ENCODE data around the gene RPTOR.

The RPTOR gene

GRCh38 chr17:80887639-80888175 is 343.1 kb downstream of the RPTOR start:
- no peak for DNase-seq

GRCh38 chr17:80888276-80889160 is 343.9 kb downstream of the RPTOR start:
- no peak for DNase-seq

GRCh38 chr17:80889231-80890195 is 344.9 kb downstream of the RPTOR start:
- DNase-seq, result no peak

- DNase-seq, result no peak
Observed at GRCh38 chr17:80890196-80890920, 345.7 kb downstream of the RPTOR start.

- DNase-seq, result no peak
Observed at GRCh38 chr17:80890921-80891396, 346.3 kb downstream of the RPTOR start.

GRCh38 chr17:80891397-80892018 is 346.9 kb downstream of the RPTOR start:
- peak; percentile 92 for DNase-seq

GRCh38 chr17:80892019-80892855 is 347.6 kb downstream of the RPTOR start:
- DNase-seq, result peak; percentile 98

DNA sequence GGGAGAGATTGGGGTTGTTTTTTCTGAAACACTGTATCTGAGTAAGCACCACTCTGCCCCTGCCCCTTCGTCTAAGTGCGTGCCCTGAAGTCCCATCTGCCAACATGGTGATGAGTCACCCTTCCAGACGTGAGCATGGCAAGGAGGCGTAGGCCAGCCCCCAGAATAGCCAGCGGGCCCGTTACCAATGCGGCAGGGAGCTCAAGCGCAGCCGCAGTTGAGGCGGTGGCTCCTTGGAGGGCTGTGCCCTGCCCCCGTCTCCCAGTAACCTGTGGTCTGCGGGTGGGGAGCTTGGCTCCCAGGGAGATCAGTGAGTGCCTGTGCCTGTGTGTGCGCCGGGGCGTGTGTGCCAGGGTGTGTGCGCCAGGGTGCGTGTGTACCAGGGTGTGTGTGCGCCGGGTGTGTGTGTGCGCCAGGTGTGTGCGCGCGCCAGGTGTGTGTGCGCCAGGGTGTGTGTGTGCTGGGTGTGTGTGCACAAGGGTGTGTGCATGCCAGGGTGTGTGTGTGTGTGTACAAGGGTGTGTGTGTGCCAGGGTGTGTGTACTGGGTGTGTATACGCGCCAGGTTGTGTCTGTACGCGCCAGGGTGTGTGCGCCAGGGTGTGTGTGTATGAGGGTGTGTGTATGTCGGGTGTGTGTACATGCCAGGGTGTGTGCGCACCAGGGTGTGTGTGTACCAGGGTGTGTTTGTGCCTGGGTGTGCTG is 348.4 kb downstream of the RPTOR start:
- DNase-seq, result peak; percentile 65

DNA sequence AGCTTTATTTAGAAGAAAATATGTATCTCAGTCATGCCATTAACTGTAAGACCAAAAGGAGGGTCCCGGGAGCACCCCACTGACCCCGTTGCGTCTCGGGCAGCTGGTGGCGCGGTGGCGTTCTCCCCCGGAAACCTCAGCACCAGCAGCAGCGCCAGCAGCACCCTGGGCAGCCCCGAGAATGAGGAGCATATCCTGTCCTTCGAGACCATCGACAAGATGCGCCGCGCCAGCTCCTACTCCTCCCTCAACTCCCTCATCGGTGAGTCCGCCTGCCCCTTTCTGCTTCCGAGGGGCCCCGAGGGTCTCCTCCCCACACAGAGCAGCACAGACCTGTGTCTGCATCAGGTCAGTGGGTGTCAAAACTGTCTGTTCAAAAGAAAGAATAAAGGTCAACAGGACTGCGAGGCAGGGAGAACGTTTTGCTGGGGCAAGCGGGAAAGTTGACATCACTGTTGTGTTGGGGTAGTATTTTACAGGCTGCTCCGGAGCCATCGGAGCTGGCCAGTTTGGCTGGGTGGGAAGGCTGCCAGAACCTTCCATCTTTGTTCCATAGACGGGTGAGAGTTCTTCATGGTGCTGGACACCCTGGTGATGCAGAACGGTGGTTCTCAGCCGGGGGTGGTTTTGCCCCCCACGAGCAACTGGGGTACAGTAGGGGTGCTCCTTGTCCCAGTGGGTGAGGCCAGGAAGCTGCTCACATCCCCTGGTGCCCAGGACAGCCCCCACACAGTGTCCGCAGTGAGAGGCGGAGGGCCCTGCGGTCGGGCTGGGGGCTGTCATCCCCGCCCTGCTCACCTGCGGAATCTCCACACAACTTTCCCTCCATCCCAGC is 349.2 kb downstream of the RPTOR start:
- no peak for DNase-seq

DNA sequence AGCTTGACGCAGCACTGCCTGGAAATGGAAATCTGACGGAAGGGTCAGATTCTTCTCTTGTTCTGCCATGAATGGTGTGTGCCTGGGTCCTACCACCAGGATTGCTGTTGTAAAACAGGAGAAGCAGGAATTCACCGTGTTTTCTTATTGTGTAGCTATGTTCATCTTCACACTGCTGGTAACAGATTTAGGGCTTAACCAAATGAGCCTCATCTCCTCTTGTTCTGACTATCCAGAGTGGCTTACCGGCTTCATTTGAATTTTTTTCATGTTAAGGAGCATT is 349.7 kb downstream of the RPTOR start:
- DNase-seq, result no peak

DNA sequence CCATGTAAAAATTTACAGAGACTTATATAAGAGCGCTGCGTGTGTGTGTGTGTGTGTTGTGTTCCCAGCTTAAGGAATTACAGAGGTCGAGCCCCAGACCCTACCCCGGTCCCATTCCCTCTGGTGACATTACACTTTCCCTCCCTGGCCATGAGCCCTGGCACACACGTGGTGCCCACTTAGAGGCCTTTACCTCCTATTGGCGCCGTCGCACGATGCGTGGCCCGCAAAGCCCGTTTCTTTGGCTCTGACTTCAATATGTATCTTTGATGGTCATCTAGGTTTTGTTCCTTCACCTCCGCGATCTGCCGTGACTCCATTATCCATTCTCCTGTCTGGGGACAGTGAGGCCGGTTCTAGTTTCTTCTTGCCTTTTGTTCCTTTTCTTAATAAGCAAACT is 350.1 kb downstream of the RPTOR start:
- no peak for DNase-seq

DNA sequence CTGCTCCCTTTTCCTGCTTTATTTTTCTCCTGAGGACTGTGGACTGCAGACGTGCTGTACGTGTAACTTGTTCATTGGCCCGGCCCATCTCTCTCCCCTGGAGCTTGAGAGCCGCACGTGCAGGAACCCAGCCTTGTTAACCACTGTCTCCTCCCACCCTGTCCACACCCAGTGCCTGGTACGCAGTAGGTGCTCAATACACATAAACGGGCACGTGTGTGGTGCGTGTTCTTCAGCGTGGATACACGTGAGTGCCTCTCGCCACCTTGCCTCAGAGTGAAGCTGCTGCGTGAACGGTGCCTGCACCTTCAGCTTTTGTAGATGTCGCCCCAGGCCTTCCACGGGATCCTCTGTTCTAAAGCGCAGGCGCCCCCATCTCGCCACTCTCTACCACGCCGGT is 350.7 kb downstream of the RPTOR start:
- no peak for DNase-seq

- no peak for DNase-seq
Observed at GRCh38 chr17:80898716-80899115, 354.1 kb downstream of the RPTOR start.

DNA sequence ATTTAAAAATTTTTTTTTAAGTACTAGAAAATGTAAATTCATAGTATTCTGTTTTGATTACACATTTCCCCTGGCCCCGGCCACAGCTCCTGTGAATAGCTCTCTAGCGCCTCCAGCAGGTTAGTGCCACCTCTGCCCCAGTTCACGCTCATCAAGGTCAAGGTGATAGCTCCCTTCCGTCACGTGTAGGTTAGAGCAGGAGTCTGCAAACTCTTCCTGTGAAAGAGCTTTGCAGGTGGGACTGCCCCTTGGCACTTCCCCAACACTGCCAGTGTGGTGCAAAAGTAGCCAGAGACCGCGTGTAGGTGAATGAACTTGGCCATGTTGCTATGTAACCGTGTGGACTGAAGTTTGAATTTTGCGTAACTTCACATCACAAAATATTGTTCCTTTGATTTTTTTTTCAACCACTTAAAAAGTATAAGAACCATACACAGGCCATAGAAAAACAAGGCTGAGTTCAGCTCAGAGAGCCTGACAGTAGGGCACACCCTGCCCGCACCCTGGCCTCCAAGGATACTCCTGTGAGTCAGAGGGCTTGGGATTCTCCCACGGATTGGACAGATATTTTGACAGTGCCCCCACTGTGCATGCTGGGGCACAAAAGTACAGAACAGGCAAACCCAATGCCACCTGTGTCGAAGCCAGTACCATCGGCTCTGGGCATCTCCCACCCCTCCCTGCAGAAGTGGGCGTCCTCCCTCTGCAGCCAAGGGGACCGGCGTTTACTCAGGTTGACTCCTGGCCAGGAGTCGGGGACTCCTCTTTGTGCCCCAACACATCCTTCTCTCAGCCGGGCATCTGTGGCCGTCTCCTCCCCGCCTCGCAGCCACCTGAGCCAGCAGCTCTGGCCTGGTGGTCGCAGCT is 355.0 kb downstream of the RPTOR start:
- peak; percentile 84 for DNase-seq

DNA sequence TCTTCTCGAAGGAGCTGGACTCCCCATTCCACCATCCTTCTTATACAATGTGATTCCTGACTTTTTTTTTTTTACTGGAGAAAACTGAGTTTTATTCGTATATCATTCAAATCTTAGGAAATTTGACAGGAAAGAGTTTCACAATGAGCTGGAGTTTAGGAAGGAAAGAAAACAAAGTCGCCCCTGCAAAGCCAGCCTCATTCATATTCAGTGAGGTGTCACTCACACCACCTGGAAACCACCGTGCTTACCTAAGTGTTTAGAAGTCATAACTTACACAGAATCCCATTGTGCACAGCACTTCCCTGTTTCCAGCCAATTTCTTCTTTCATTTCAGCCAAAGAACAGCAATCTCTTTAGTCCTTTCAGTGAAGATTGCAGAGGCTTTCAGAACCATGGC is 356.7 kb downstream of the RPTOR start:
- no peak for DNase-seq

DNA sequence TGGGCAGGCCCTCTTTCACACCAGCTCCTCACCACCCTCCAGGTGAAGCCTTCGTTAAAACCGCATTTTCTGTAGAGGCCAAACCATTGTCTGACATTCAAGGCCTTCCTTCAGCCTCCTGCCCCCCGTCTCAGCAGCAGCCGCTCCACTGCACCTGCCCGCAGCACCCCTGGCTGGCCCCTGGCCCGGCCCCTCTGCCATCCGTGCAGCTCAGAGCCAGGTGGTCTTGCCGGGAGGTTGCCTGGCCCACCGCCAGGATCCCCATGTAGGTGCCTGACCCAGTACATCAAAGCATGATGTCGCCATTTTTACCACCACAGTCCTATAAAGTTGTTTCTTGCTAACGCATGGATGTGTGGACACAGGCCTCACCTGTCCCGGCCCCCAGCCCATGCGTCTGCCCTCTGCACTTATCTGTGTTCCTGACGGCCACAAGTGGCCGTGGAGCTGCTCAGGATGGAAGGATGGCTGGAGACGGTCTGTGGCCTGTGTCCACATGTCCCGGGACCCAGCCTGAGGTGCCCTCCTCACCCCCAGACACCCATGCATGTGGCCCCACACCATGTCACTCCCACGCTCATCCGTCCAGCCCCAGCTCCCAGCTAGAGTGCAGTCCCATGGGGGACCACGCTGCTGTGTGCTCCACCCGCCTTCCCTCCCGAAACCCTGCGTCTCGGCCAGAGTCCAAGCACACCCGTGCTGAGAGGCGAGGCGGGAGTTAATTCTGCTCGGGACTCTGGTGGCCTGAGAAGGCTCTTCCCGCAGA is 357.7 kb downstream of the RPTOR start:
- no peak for DNase-seq

DNA sequence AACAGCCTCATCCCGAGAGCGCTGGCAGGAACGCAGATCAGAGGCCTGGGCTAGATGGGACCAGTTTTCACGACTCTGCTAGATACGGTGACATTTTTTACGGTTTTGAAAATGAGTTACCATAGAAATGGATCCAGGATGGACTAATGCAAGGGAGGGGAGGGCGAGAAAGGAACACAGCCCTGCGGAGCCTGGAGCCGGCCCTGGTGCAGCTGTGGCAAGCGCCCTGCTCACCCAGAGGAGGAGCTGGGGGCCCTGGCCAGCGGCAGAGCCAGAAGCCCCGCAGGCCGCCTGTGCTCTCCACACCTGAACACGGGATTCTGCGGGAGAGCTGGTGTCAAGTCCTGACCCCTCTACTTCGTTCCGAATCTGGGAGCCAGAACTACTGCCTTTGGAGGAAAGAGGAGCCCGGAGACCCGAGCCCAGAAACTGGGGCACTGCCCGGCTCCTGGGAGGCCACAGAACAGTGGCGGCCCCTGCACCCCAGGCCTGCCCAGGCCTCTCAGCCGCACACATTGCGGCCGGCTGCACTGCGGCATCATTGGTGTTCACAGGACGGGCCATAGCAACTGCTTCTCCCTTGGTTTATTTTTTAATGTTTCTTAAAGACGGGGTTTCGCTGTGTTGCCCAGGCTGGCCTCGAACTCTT is 358.4 kb downstream of the RPTOR start:
- DNase-seq, result no peak
